ENCODE measurements around the gene NUP58. TPM values are rescaled to one million over a fixed set of nuclear protein-coding genes. Genes with fewer than 3 reads are reported as not detected.
A peak's percentile ranks its signal among the peaks of the same experiment; 100 is the strongest.

NUP58 gene
- total RNA-seq, 1 experiment from 2014 or later = 101 TPM

- Histone ChIP-seq H3K9me3 (ENCODE audit: control insufficient read depth in 1 of 2, insufficient read depth in 1 of 2, low read depth in 1 of 2, low read length in 2 of 2) (no peaks in the 10 kb centered on the region), H3K79me2 (ENCODE audit: insufficient read depth, low read length) (no peaks in the 10 kb centered on the region), H4K20me1 (ENCODE audit: insufficient read depth) (no peaks in the 10 kb centered on the region), H3K9me2 (ENCODE audit: insufficient read depth) (no peaks in the 10 kb centered on the region), H3K9ac (ENCODE audit: low read length) (no peak overlapping the region), H3K4me2 (ENCODE audit: low read length) (no peak overlapping the region), H3K27me3 (ENCODE audit: insufficient read depth, low read length) (no peaks in the 10 kb centered on the region), H3K4me3 (replicated peaks in 1 of 2; ENCODE audit: low read depth in 1 of 2, low read length in 2 of 2) (no peak overlapping the region), H3K27ac (ENCODE audit: low read depth, low read length) (no peak overlapping the region), H3K4me1 (ENCODE audit: control insufficient read depth in 1 of 2, insufficient read depth in 2 of 2, low read length in 2 of 2) (no peaks in the 10 kb centered on the region), H2AFZ (ENCODE audit: low read depth, low read length, poor library complexity, severe bottlenecking) (no peak overlapping the region), H3K36me3 (ENCODE audit: control insufficient read depth in 1 of 2, insufficient read depth in 2 of 2, low read length in 2 of 2) (peaks cover 0 to 16% of the 10 kb centered on the region in 2 experiments; a peak in 2 of 4 replicates)
- no peak for DNase-seq (ENCODE audit: low read depth, low spot score)
- intact Hi-C loops (cut with micrococcal nuclease) = no loop called here
- ATAC-seq = peak; percentile 66
- no TSS peak for BruUV-seq (replicated peaks)
- TF ChIP-seq CTCF (IDR thresholded peaks at IDR 0.05 in 2 of 3, conservative IDR thresholded peaks at IDR 0.05 in 1 of 3; ENCODE audit: borderline replicate concordance in 1 of 3, insufficient read depth in 1 of 3, low read depth in 2 of 3, low read length in 2 of 3) = peak in 2 of 3 experiments; percentile 14 to 21; a peak in 1 of 6 replicates
- TF ChIP-seq SRF (IDR thresholded peaks at IDR 0.05; ENCODE audit: low read depth) = no peak
- ChIA-PET POLR2A (no interaction called here), RAD21 (ENCODE audit: low non-redundant PET in 1 of 2, low total read pairs in 2 of 2, uncharacterized antibody in 2 of 2, unreplicated experiment in 2 of 2) (no interaction called here), CTCF (no interaction called here)
Observed at GRCh38 chr13:25267715-25268114, 33.7 kb upstream of the NUP58 start.

DNA sequence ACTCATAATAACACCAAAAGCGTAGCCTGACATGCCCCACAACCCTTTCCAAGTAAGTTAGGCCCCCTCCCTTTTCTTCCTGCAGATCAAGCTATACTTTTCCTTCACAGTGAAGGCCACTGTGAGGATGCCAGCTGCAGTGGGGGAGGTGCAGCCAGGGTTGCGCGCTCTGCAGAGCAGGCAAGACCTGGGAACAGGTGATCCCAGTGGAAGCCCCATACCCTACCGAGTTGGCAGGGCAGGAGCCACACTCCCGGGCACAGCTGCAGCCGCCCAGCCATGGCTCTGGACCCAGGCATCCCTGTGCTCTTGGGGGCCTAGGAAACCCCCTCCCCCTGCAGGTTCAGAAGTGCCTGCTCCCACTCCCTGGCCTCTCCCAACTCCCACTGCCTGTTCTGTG, 32.9 kb upstream of the NUP58 start:
- RAD21 ChIA-PET (ENCODE audit: low non-redundant PET in 1 of 2, low total read pairs in 2 of 2, uncharacterized antibody in 2 of 2, unreplicated experiment in 2 of 2) = no interaction called here
- intact Hi-C loops (cut with micrococcal nuclease) = no loop called here
- no peaks in the 10 kb centered on the region for H3K79me2 ChIP-seq (ENCODE audit: insufficient read depth, low read length)

More for the DNA sequence above, 32.9 kb upstream of the NUP58 start:
- no peaks in the 10 kb centered on the region for H4K20me1 ChIP-seq (ENCODE audit: insufficient read depth)
- TF ChIP-seq TCF7L2 (IDR thresholded peaks at IDR 0.05; ENCODE audit: borderline replicate concordance, extremely low read depth, insufficient read depth, insufficient read length) (no peak), CEBPB (IDR thresholded peaks at IDR 0.05; ENCODE audit: low read depth) (no peak), ZFX (IDR thresholded peaks at IDR 0.05) (no peak), POLR2AphosphoS5 (IDR thresholded peaks at IDR 0.05; ENCODE audit: low read depth, low read length) (no peak), EZH2 (IDR thresholded peaks at IDR 0.05) (no peak), SP1 (IDR thresholded peaks at IDR 0.05; ENCODE audit: low read depth) (no peak), FOSL1 (IDR thresholded peaks at IDR 0.05; ENCODE audit: low read depth) (no peak), EGR1 (IDR thresholded peaks at IDR 0.05; ENCODE audit: low read depth) (no peak), MAX (IDR thresholded peaks at IDR 0.05) (no peak), ZNF274 (IDR thresholded peaks at IDR 0.05; ENCODE audit: low read depth, low read length) (no peak), RAD21 (IDR thresholded peaks at IDR 0.05; ENCODE audit: low read depth) (no peak), ATF3 (IDR thresholded peaks at IDR 0.05) (no peak)
- BruUV-seq (replicated peaks) = no TSS peak
- no peak overlapping the region for H2AFZ ChIP-seq (ENCODE audit: low read depth, low read length, poor library complexity, severe bottlenecking)
- POLR2A ChIA-PET = no interaction called here
- no peaks in the 10 kb centered on the region for H3K27me3 ChIP-seq (ENCODE audit: insufficient read depth, low read length)
- ATAC-seq (no peak), DNase-seq (ENCODE audit: low read depth, low spot score) (no peak)
- peaks cover 0 to 19% of the 10 kb centered on the region in 2 experiments; a peak in 2 of 4 replicates for H3K36me3 ChIP-seq (ENCODE audit: control insufficient read depth in 1 of 2, insufficient read depth in 2 of 2, low read length in 2 of 2)
- CTCF ChIA-PET = no interaction called here
- no peak overlapping the region for H3K9ac ChIP-seq (ENCODE audit: low read length)
- H3K4me1 ChIP-seq (ENCODE audit: control insufficient read depth in 1 of 2, insufficient read depth in 2 of 2, low read length in 2 of 2) = no peaks in the 10 kb centered on the region
- H3K9me3 ChIP-seq (ENCODE audit: control insufficient read depth in 1 of 2, insufficient read depth in 1 of 2, low read depth in 1 of 2, low read length in 2 of 2) = no peaks in the 10 kb centered on the region
- no peak overlapping the region for H3K27ac ChIP-seq (ENCODE audit: low read depth, low read length)
- no peak overlapping the region for H3K4me3 ChIP-seq (replicated peaks in 1 of 2; ENCODE audit: low read depth in 1 of 2, low read length in 2 of 2)
- H3K9me2 ChIP-seq (ENCODE audit: insufficient read depth) = no peaks in the 10 kb centered on the region
- no peak overlapping the region for H3K4me2 ChIP-seq (ENCODE audit: low read length)

Measured in HCT116 (cell line).